ENCODE results near the gene CDH2.

Gene CDH2

DNA sequence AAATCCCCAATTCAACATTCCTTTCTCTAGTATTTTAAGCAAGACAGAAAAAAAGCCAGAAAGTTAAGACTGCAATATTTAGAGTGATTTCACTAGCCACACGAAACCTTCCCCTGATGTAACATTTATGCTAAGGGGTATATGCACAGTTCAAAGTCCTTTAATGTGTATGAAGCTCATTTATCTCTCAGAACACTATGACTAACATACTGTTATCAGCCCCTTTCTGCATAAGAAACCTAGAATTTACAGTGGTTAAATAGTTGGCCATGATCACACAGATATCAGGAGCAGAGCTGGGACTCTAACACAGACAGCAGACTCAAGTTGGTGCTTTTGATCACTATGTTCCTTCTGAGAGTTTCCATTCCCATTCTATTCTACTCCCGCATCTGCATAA lies 185.5 kb downstream of the CDH2 start:
- H3K9ac ChIP-seq (ENCODE audit: low read length), result no peak overlapping the region
- no peaks in the 10 kb centered on the region for H3K79me2 ChIP-seq (ENCODE audit: insufficient read depth, low read length)
- no peaks in the 10 kb centered on the region for H3K36me3 ChIP-seq (ENCODE audit: low read length)
- no peak overlapping the region for H2AFZ ChIP-seq (ENCODE audit: low read depth, low read length, severe bottlenecking)
- no peaks in the 10 kb centered on the region for H3K9me2 ChIP-seq (replicated peaks; ENCODE audit: insufficient read depth, low read length)
- no peak overlapping the region for H3K4me3 ChIP-seq (ENCODE audit: insufficient read depth, low read length, poor library complexity, severe bottlenecking)
- TF ChIP-seq, protein P1, sequence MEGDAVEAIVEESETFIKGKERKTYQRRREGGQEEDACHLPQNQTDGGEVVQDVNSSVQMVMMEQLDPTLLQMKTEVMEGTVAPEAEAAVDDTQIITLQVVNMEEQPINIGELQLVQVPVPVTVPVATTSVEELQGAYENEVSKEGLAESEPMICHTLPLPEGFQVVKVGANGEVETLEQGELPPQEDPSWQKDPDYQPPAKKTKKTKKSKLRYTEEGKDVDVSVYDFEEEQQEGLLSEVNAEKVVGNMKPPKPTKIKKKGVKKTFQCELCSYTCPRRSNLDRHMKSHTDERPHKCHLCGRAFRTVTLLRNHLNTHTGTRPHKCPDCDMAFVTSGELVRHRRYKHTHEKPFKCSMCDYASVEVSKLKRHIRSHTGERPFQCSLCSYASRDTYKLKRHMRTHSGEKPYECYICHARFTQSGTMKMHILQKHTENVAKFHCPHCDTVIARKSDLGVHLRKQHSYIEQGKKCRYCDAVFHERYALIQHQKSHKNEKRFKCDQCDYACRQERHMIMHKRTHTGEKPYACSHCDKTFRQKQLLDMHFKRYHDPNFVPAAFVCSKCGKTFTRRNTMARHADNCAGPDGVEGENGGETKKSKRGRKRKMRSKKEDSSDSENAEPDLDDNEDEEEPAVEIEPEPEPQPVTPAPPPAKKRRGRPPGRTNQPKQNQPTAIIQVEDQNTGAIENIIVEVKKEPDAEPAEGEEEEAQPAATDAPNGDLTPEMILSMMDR (IDR thresholded peaks at IDR 0.05; ENCODE audit: insufficient read depth, low read length, poor library complexity, severe bottlenecking), result no peak
- no peak for TF ChIP-seq EZH2phosphoT487 (conservative IDR thresholded peaks at IDR 0.05; ENCODE audit: low read length)
- H3F3A ChIP-seq (ENCODE audit: insufficient read depth), result no peaks in the 10 kb centered on the region
- no peaks in the 10 kb centered on the region for H3K9me3 ChIP-seq (ENCODE audit: insufficient read depth, low read length)
- H4K20me1 ChIP-seq (ENCODE audit: low read depth, low read length), result no peaks in the 10 kb centered on the region
- no peak overlapping the region for H3K4me2 ChIP-seq (ENCODE audit: low read depth, low read length, poor library complexity, severe bottlenecking)
- no peaks in the 10 kb centered on the region for H3K27me3 ChIP-seq (ENCODE audit: low read length)
- no peak overlapping the region for H3K27ac ChIP-seq (ENCODE audit: low read depth, low read length)

- no peaks in the 10 kb centered on the region for H3K9me3 ChIP-seq (ENCODE audit: insufficient read depth, low read length)
- H3K4me3 ChIP-seq (ENCODE audit: insufficient read depth, low read length, poor library complexity, severe bottlenecking), result no peak overlapping the region
- no peaks in the 10 kb centered on the region for H3K9me2 ChIP-seq (replicated peaks; ENCODE audit: insufficient read depth, low read length)
- H3K9ac ChIP-seq (ENCODE audit: low read length), result no peak overlapping the region
- H3K27ac ChIP-seq (ENCODE audit: low read depth, low read length), result no peak overlapping the region
- 0 out of 2 replicates have a peak, but pooled peaks cover 2% of the 10 kb centered on the region for H3K27me3 ChIP-seq (ENCODE audit: low read length)
- no peak overlapping the region for H2AFZ ChIP-seq (ENCODE audit: low read depth, low read length, severe bottlenecking)
- no peaks in the 10 kb centered on the region for H3K36me3 ChIP-seq (ENCODE audit: low read length)
- no peaks in the 10 kb centered on the region for H4K20me1 ChIP-seq (ENCODE audit: low read depth, low read length)
- no peaks in the 10 kb centered on the region for H3K79me2 ChIP-seq (ENCODE audit: insufficient read depth, low read length)
- H3K4me2 ChIP-seq (ENCODE audit: low read depth, low read length, poor library complexity, severe bottlenecking), result no peak overlapping the region
- TF ChIP-seq, protein P1 (IDR thresholded peaks at IDR 0.05; ENCODE audit: insufficient read depth, low read length, poor library complexity, severe bottlenecking), result no peak
- no peak for TF ChIP-seq EZH2phosphoT487 (conservative IDR thresholded peaks at IDR 0.05; ENCODE audit: low read length)
- H3F3A ChIP-seq (ENCODE audit: insufficient read depth), result no peaks in the 10 kb centered on the region
These were observed 191.1 kb downstream of the CDH2 start for GRCh38 chr18:27985832-27986231.

GRCh38 chr18:27983780-27984179 lies 193.2 kb downstream of the CDH2 start:
- Histone ChIP-seq H4K20me1 (ENCODE audit: low read depth, low read length) (no peaks in the 10 kb centered on the region), H3K79me2 (ENCODE audit: insufficient read depth, low read length) (no peaks in the 10 kb centered on the region), H3K27me3 (ENCODE audit: low read length) (0 out of 2 replicates have a peak, but pooled peaks cover 2% of the 10 kb centered on the region), H3K9ac (ENCODE audit: low read length) (no peak overlapping the region), H3K9me2 (replicated peaks; ENCODE audit: insufficient read depth, low read length) (no peaks in the 10 kb centered on the region), H3K9me3 (ENCODE audit: insufficient read depth, low read length) (no peaks in the 10 kb centered on the region), H3K27ac (ENCODE audit: low read depth, low read length) (no peak overlapping the region), H2AFZ (ENCODE audit: low read depth, low read length, severe bottlenecking) (no peak overlapping the region), H3K4me3 (ENCODE audit: insufficient read depth, low read length, poor library complexity, severe bottlenecking) (no peak overlapping the region), H3F3A (ENCODE audit: insufficient read depth) (no peaks in the 10 kb centered on the region), H3K36me3 (ENCODE audit: low read length) (no peaks in the 10 kb centered on the region), H3K4me2 (ENCODE audit: low read depth, low read length, poor library complexity, severe bottlenecking) (no peak overlapping the region)
- TF ChIP-seq, protein P1 (IDR thresholded peaks at IDR 0.05; ENCODE audit: insufficient read depth, low read length, poor library complexity, severe bottlenecking), result no peak
- no peak for TF ChIP-seq EZH2phosphoT487 (conservative IDR thresholded peaks at IDR 0.05; ENCODE audit: low read length)
